Panc1 (cell line): ENCODE measurements around the gene CLCN2. TPM values are rescaled to one million over a fixed set of nuclear protein-coding genes. Genes with fewer than 3 reads are reported as not detected.

ENCODE experiments used
- ATAC-seq: fragments of 200-7000 bp; cut with Tn5 transposase; 2 replicates; pipeline ENCODE4 v1.9.1; 2020; ENCODE audit warnings: mild to moderate bottlenecking, moderate library complexity
- BruUV-seq: library from RNA; stranded (reverse); fragments of 400-500 nt; replicated peaks from 2 replicates; lab custom pipeline; 2021; lab: Mats Ljungman, UMichigan
- CTCF ChIA-PET: fragments of 300-600 bp; sonication (Branson Sonifier 250); formaldehyde crosslinking; loops from one replicate; lab custom pipeline; 2022; ENCODE audit warnings: antibody characterized with exemption; lab: Charles Lee
- POLR2A ChIA-PET: fragments of 300-600 bp; sonication (Branson Sonifier 250); formaldehyde crosslinking; loops from one replicate; lab custom pipeline; 2022; ENCODE audit warnings: antibody characterized with exemption; lab: Charles Lee
- DNase-seq: peaks from one replicate; pipeline ENCODE4 v3.0.0-alpha.2; 2010; ENCODE audit warnings: low read depth, low spot score
- H3K27ac ChIP-seq: 2 replicates; pipeline ENCODE4 v1.5.1; 2011; ENCODE audit warnings: mild to moderate bottlenecking, low read length, inconsistent platforms
- H3K27me3 ChIP-seq: fragments of 200-500 bp; sonication (Bioruptor generic); 2 replicates; pipeline ENCODE4 v1.6.0; 2014; ENCODE audit warnings: low read length, inconsistent platforms; ENCODE audit not compliant: control insufficient read depth, insufficient read depth
- H3K36me3 ChIP-seq: fragments of 200-500 bp; sonication (Bioruptor generic); 2 replicates; pipeline ENCODE4 v1.5.1; 2014; ENCODE audit warnings: inconsistent platforms, mild to moderate bottlenecking, low read length, moderate library complexity; ENCODE audit not compliant: control insufficient read depth, insufficient read depth
- H3K4me1 ChIP-seq: 2 replicates; pipeline ENCODE4 v1.5.1; 2011; ENCODE audit warnings: inconsistent platforms, mild to moderate bottlenecking, low read length, moderate library complexity; ENCODE audit not compliant: control insufficient read depth, insufficient read depth
- H3K4me3 ChIP-seq, 2 experiments: 2 replicates each; pipeline ENCODE4 v1.5.1; 2011 to 2012; ENCODE audit warnings: low read depth in 2 of 2, low read length in 2 of 2, mild to moderate bottlenecking in 2 of 2, inconsistent platforms in 1 of 2, moderate library complexity in 1 of 2
- H3K9me3 ChIP-seq: fragments of 200-500 bp; sonication (Bioruptor generic); 2 replicates; pipeline ENCODE4 v1.5.1; 2014; ENCODE audit warnings: low read depth, mild to moderate bottlenecking, inconsistent platforms, low read length, moderate library complexity; ENCODE audit not compliant: control insufficient read depth, insufficient read depth
- POLR2AphosphoS5 ChIP-seq: IDR thresholded peaks from 2 replicates; pipeline ENCODE4 v1.6.1; 2012; ENCODE audit warnings: mild to moderate bottlenecking, low read depth, low read length, moderate library complexity
- SIN3A ChIP-seq: IDR thresholded peaks from 2 replicates; pipeline ENCODE4 v1.6.1; 2012; ENCODE audit warnings: low read depth, mild to moderate bottlenecking, low read length, moderate library complexity, borderline replicate concordance; ENCODE audit not compliant: insufficient read depth
- TCF7L2 ChIP-seq: IDR thresholded peaks from 2 replicates; pipeline ENCODE4 v1.6.1; 2011; ENCODE audit warnings: mild to moderate bottlenecking, low read depth, low read length, inconsistent platforms
- in situ Hi-C: cut with HindIII; loops from 2 replicates; pipeline ENCODE4 v1.10.0; 2016; ENCODE audit warnings: low sequenced_read_pairs, low pct_unique_long_range_greater_than_20kb
- intact Hi-C: fragments of 100-400 bp; cut with micrococcal nuclease; formaldehyde crosslinking; loops from one replicate; pipeline ENCODE4 v1.10.0; 2022; ENCODE audit not compliant: unreplicated experiment
- total RNA-seq: library from RNA; stranded (reverse); gene quantifications from one replicate; pipeline ENCODE4 v1.2.1, GENCODE V29; 2021; ENCODE audit not compliant: unreplicated experiment
- TF ChIP-seq, protein P1 (sequence below), 2 experiments: IDR thresholded peaks; 2 replicates each; pipeline ENCODE4 v1.6.1; 2011 to 2012; ENCODE audit warnings: low read depth in 2 of 2, control low read depth in 1 of 2, low read length in 1 of 2, mild to moderate bottlenecking in 1 of 2, moderate library complexity in 1 of 2; ENCODE audit not compliant: insufficient read depth in 1 of 2
- TF ChIP-seq, protein P2 (sequence below): fragments of 450-650 bp; IDR thresholded peaks from 2 replicates; pipeline ENCODE4 v1.5.1; 2017; ENCODE audit warnings: mild to moderate bottlenecking

Gene CLCN2
- total RNA-seq, 1 experiment from 2014 or later, result 22.5 TPM

DNA sequence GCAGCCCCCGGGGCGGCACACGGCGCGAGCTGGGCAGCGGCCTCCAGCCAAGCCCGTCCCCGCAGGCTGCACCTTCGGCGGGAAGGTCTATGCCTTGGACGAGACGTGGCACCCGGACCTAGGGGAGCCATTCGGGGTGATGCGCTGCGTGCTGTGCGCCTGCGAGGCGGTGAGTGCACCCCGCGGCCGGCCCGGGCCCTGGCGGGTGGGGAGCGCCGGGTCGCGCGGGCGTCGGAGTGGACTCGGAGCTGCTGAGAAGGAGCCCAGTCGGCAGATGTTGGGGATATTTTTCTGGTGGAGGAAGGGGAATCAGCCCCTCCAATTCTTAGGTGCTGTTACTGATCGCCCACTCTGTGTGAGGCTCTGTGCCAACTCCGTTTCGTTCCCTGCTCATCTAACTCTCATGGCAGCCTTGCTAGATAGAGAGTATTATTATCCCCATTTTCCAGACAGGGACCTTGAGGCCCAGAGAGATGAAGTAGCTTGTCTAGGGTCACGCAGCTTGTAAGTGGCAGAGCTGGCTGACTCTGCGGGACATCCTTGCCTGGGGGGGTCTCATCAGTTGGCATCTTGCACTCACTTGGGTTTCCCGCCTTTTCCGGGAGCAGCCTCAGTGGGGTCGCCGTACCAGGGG lies 19.3 kb upstream of the CLCN2 start:
- H3K27ac ChIP-seq, result no peak overlapping the region
- H3K4me1 ChIP-seq, result no peaks in the 10 kb centered on the region
- intact Hi-C loops, result no loop called here
- no peaks in the 10 kb centered on the region for H3K9me3 ChIP-seq
- DNase-seq (no peak), ATAC-seq (peak; percentile 29)
- no TSS peak for BruUV-seq
- CTCF ChIA-PET, result interaction anchor here (0.8 kb wide), 1 partner anchor 9 kb away, joined by 3 read pairs; no protein-coding TSS in a partner anchor
- H3K36me3 ChIP-seq, result no peaks in the 10 kb centered on the region
- POLR2A ChIA-PET, result no interaction called here
- peaks cover 8% of the 10 kb centered on the region; the same call in 1 of the 2 replicates for H3K27me3 ChIP-seq
- peak overlapping the region in 1 of 2 experiments; percentile 33; a peak in 1 of 4 replicates for H3K4me3 ChIP-seq
- in situ Hi-C loops, result no loop called here
- TF ChIP-seq POLR2AphosphoS5 (no peak), TCF7L2 (no peak), SIN3A (no peak)
- TF ChIP-seq, protein P1, sequence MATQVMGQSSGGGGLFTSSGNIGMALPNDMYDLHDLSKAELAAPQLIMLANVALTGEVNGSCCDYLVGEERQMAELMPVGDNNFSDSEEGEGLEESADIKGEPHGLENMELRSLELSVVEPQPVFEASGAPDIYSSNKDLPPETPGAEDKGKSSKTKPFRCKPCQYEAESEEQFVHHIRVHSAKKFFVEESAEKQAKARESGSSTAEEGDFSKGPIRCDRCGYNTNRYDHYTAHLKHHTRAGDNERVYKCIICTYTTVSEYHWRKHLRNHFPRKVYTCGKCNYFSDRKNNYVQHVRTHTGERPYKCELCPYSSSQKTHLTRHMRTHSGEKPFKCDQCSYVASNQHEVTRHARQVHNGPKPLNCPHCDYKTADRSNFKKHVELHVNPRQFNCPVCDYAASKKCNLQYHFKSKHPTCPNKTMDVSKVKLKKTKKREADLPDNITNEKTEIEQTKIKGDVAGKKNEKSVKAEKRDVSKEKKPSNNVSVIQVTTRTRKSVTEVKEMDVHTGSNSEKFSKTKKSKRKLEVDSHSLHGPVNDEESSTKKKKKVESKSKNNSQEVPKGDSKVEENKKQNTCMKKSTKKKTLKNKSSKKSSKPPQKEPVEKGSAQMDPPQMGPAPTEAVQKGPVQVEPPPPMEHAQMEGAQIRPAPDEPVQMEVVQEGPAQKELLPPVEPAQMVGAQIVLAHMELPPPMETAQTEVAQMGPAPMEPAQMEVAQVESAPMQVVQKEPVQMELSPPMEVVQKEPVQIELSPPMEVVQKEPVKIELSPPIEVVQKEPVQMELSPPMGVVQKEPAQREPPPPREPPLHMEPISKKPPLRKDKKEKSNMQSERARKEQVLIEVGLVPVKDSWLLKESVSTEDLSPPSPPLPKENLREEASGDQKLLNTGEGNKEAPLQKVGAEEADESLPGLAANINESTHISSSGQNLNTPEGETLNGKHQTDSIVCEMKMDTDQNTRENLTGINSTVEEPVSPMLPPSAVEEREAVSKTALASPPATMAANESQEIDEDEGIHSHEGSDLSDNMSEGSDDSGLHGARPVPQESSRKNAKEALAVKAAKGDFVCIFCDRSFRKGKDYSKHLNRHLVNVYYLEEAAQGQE (IDR thresholded peaks at IDR 0.05; ENCODE audit: insufficient read depth in 1 of 2, low read depth in 2 of 2, low read length in 1 of 2), result no peak
- TF ChIP-seq, protein P2, sequence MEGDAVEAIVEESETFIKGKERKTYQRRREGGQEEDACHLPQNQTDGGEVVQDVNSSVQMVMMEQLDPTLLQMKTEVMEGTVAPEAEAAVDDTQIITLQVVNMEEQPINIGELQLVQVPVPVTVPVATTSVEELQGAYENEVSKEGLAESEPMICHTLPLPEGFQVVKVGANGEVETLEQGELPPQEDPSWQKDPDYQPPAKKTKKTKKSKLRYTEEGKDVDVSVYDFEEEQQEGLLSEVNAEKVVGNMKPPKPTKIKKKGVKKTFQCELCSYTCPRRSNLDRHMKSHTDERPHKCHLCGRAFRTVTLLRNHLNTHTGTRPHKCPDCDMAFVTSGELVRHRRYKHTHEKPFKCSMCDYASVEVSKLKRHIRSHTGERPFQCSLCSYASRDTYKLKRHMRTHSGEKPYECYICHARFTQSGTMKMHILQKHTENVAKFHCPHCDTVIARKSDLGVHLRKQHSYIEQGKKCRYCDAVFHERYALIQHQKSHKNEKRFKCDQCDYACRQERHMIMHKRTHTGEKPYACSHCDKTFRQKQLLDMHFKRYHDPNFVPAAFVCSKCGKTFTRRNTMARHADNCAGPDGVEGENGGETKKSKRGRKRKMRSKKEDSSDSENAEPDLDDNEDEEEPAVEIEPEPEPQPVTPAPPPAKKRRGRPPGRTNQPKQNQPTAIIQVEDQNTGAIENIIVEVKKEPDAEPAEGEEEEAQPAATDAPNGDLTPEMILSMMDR, result no peak

DNA sequence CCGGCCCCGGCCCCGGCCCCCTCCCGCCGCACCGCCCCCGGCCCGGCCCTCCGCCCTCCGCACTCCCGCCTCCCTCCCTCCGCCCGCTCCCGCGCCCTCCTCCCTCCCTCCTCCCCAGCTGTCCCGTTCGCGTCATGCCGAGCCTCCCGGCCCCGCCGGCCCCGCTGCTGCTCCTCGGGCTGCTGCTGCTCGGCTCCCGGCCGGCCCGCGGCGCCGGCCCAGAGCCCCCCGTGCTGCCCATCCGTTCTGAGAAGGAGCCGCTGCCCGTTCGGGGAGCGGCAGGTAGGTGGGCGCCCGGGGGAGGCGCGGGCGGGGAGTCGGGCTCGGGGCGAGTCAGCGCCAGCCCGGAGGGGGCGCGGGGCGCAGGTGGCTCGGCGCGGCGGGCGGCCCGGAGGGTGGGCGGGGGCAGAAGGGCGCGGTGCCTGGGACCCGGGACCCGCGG lies 18.8 kb upstream of the CLCN2 start:
- POLR2A ChIA-PET, result no interaction called here
- TF ChIP-seq, protein P1 (IDR thresholded peaks at IDR 0.05; ENCODE audit: insufficient read depth in 1 of 2, low read depth in 2 of 2, low read length in 1 of 2), result no peak
- TF ChIP-seq POLR2AphosphoS5 (no peak), TCF7L2 (no peak), SIN3A (no peak)
- TF ChIP-seq, protein P2, result no peak
- H3K9me3 ChIP-seq, result no peaks in the 10 kb centered on the region
- no peak overlapping the region for H3K27ac ChIP-seq
- ATAC-seq, result peak; percentile 56
- intact Hi-C loops (no loop called here), in situ Hi-C loops (no loop called here)
- H3K4me3 ChIP-seq, result peak overlapping the region; percentile 29 to 33; a peak in 2 of 4 replicates
- H3K27me3 ChIP-seq, result peaks cover 12% of the 10 kb centered on the region
- BruUV-seq, result no TSS peak
- no peaks in the 10 kb centered on the region for H3K36me3 ChIP-seq
- DNase-seq, result no peak
- CTCF ChIA-PET, result no interaction called here
- H3K4me1 ChIP-seq, result no peaks in the 10 kb centered on the region
